Measurements from ENCODE around the gene UNKL. TPM values are rescaled to one million over a fixed set of nuclear protein-coding genes. Genes with fewer than 3 reads are reported as not detected.

UNKL gene
- total RNA-seq, 1 donor from 2014 or later = 13.4 TPM

DNA sequence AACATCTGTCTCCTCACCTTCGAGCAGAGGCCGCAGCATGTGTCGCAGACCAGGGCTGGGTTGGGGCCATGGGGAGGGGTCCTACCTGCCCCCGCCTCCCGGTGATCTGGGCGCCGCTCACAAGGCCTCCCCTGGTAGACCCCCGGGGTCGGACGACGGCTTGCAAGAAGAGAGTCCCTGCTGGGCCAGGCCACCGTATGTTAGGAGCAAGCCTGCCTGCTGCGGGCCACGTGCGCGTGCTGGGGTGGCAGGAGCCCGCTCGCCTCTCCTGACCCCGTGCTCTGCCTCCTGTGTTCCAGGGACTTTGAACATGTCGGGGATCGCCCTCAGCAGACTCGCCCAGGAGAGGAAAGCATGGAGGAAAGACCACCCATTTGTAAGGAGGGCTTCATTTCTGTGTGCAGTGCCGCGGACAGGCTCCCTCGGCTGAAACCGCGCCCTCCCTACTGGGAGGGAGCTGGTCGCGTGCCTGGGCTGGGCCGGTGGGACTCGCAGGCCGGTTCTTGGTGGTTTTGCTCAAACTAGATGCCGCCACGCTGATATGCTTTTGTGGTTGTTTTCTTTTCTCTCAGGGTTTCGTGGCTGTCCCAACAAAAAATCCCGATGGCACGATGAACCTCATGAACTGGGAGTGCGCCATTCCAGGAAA, 100.7 kb downstream of the UNKL start:
- H3K9me3 ChIP-seq (replicated peaks) = no peaks in the 10 kb centered on the region
- TF ChIP-seq, protein P1, sequence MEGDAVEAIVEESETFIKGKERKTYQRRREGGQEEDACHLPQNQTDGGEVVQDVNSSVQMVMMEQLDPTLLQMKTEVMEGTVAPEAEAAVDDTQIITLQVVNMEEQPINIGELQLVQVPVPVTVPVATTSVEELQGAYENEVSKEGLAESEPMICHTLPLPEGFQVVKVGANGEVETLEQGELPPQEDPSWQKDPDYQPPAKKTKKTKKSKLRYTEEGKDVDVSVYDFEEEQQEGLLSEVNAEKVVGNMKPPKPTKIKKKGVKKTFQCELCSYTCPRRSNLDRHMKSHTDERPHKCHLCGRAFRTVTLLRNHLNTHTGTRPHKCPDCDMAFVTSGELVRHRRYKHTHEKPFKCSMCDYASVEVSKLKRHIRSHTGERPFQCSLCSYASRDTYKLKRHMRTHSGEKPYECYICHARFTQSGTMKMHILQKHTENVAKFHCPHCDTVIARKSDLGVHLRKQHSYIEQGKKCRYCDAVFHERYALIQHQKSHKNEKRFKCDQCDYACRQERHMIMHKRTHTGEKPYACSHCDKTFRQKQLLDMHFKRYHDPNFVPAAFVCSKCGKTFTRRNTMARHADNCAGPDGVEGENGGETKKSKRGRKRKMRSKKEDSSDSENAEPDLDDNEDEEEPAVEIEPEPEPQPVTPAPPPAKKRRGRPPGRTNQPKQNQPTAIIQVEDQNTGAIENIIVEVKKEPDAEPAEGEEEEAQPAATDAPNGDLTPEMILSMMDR (IDR thresholded peaks at IDR 0.05; ENCODE audit: borderline replicate concordance) = no peak
- H3K4me1 ChIP-seq = peaks cover 52% of the 10 kb centered on the region
- H3K4me3 ChIP-seq = no peak overlapping the region
- peaks cover 53% of the 10 kb centered on the region for H3K36me3 ChIP-seq
- intact Hi-C loops (cut with micrococcal nuclease) = no loop called here
- DNase-seq = no peak
- H3K27ac ChIP-seq (replicated peaks) = no peak overlapping the region
- no peaks in the 10 kb centered on the region for H3K27me3 ChIP-seq (ENCODE audit: low read depth)

Other genes starting within 250 kb of the UNKL start
- not detected for gene TPSG1, start 189.4 kb downstream of the UNKL start, total RNA-seq
- 3.6 TPM for gene TPSB2, start 184.5 kb downstream of the UNKL start, total RNA-seq
- gene TPSAB1, start 174.0 kb downstream of the UNKL start, total RNA-seq = 3.6 TPM
- not detected for gene TPSD1, start 158.6 kb downstream of the UNKL start, total RNA-seq
- 86.2 TPM for gene UBE2I, start 105.1 kb downstream of the UNKL start, total RNA-seq
- gene BAIAP3, start 81.1 kb downstream of the UNKL start, total RNA-seq = 3.9 TPM
- 54.9 TPM for gene TSR3, start 62.8 kb downstream of the UNKL start, total RNA-seq
- 31.8 TPM for gene GNPTG, start 62.8 kb downstream of the UNKL start, total RNA-seq
- 13.6 TPM for gene UQCC4, start 6.0 kb upstream of the UNKL start, total RNA-seq
- not detected for gene PERCC1, start 16.4 kb upstream of the UNKL start, total RNA-seq
- 1.3 TPM for gene CCDC154, start 29.9 kb upstream of the UNKL start, total RNA-seq
- 45.3 TPM for gene CLCN7, start 60.3 kb upstream of the UNKL start, total RNA-seq
- gene PTX4, start 74.2 kb upstream of the UNKL start, total RNA-seq = not detected
- gene TELO2, start 78.7 kb upstream of the UNKL start, total RNA-seq = 17.7 TPM
- 27.1 TPM for gene TMEM204, start 119.0 kb upstream of the UNKL start, total RNA-seq
- gene IFT140, start 197.4 kb upstream of the UNKL start, total RNA-seq = 7.5 TPM
- 12.3 TPM for gene CRAMP1, start 197.7 kb upstream of the UNKL start, total RNA-seq

Measured in left ventricle myocardium inferior (tissue), 1 donor.